HepG2 (cell line): Measurements from ENCODE around the gene CYP4A11. TPM values are rescaled to one million over a fixed set of nuclear protein-coding genes. Genes with fewer than 3 reads are reported as not detected.

Experiments used
- ATAC-seq: fragments of 200-7000 bp; cut with Tn5 transposase; 3 replicates; pipeline ENCODE4 v1.9.1; 2020; ENCODE audit warnings: mild to moderate bottlenecking, moderate library complexity
- BruUV-seq: library from RNA; stranded (reverse); fragments of 400-500 nt; replicated peaks from 2 replicates; lab custom pipeline; 2021; lab: Mats Ljungman, UMichigan
- CTCF ChIA-PET: fragments of 300-600 bp; formaldehyde crosslinking; extraction: SDS; loops from one replicate; lab custom pipeline; 2021; ENCODE audit warnings: low total read pairs, inconsistent platforms, low intra/inter-chr PET ratio; lab: Yijun Ruan, JAX
- POLR2A ChIA-PET: fragments of 350-600 bp; sonication (Branson Sonifier 250); formaldehyde crosslinking; loops from one replicate; lab custom pipeline; 2020; ENCODE audit warnings: antibody characterized with exemption, inconsistent platforms; lab: Yijun Ruan, JAX
- DNase-seq: peaks from one replicate; pipeline ENCODE4 v3.0.0-alpha.2; 2015; ENCODE audit warnings: low spot score
- FAIRE-seq: peaks from 3 replicates; lab custom pipeline; 2011; peaks lifted over from hg19 to GRCh38; lab: Jason Lieb, UNC
- H2AFZ ChIP-seq: one replicate; pipeline ENCODE4 v1.6.1; 2011; ENCODE audit warnings: low read length, inconsistent platforms
- H3K27ac ChIP-seq: fragments of 300-600 bp; 3 replicates; pipeline ENCODE4 v1.8.0; 2011; ENCODE audit warnings: mixed run types, mild to moderate bottlenecking, mixed read lengths, low read length, inconsistent platforms; ENCODE audit not compliant: insufficient read depth; ENCODE audit errors: extremely low read length
- H3K27me3 ChIP-seq, 2 experiments: fragments of 200-600 bp in 1 of 2; 2 replicates in 1 of 2; 3 replicates in 1 of 2; pipeline versions ENCODE4 v1.6.0 to v1.8.0; 2011; ENCODE audit warnings: low read length in 2 of 2, mild to moderate bottlenecking in 2 of 2, moderate library complexity in 2 of 2, inconsistent platforms in 1 of 2; ENCODE audit not compliant: insufficient read depth in 2 of 2, control insufficient read depth in 1 of 2
- H3K36me3 ChIP-seq, 2 experiments: fragments of 200-600 bp in 1 of 2; replicated peaks in 1 of 2; 2 replicates in 1 of 2; 3 replicates in 1 of 2; pipeline versions ENCODE4 v1.5.1 to v1.8.0; 2011; ENCODE audit warnings: low read length in 2 of 2, inconsistent platforms in 1 of 2; ENCODE audit not compliant: insufficient read depth in 2 of 2, control insufficient read depth in 1 of 2
- H3K4me1 ChIP-seq: 2 replicates; pipeline ENCODE4 v1.5.1; 2012; ENCODE audit warnings: low read length, inconsistent platforms; ENCODE audit not compliant: insufficient read depth
- H3K4me2 ChIP-seq: 2 replicates; pipeline ENCODE4 v1.6.0; 2011; ENCODE audit warnings: low read depth, low read length, inconsistent platforms
- H3K4me3 ChIP-seq, 3 experiments: fragments of 200-600 bp in 1 of 3; sonication (generic), shearing (Covaris generic) in 1 of 3; replicated peaks in 1 of 3; 2 replicates each; pipeline ENCODE4 v1.5.1; 2011 to 2016; ENCODE audit warnings: low read length in 3 of 3, inconsistent platforms in 2 of 3, low read depth in 2 of 3, mild to moderate bottlenecking in 2 of 3, control low read depth in 1 of 3, mixed read lengths in 1 of 3; ENCODE audit not compliant: insufficient read depth in 1 of 3
- H3K79me2 ChIP-seq: one replicate; pipeline ENCODE4 v1.6.1; 2011; ENCODE audit warnings: low read length, inconsistent platforms; ENCODE audit not compliant: insufficient read depth
- H3K9ac ChIP-seq: 2 replicates; pipeline ENCODE4 v1.6.0; 2011; ENCODE audit warnings: mild to moderate bottlenecking, low read depth, low read length, inconsistent platforms; ENCODE audit not compliant: insufficient read depth
- H3K9me3 ChIP-seq: 2 replicates; pipeline ENCODE4 v1.5.1; 2012; ENCODE audit warnings: mild to moderate bottlenecking, low read length
- H4K20me1 ChIP-seq: 2 replicates; pipeline ENCODE4 v1.6.0; 2011; ENCODE audit warnings: inconsistent platforms, mild to moderate bottlenecking, low read length, moderate library complexity; ENCODE audit not compliant: insufficient read depth
- NKX3-1 ChIP-seq: sonication (generic); formaldehyde crosslinking; IDR thresholded peaks from 2 replicates; pipeline ENCODE4 v1.5.0; 2020; ENCODE audit warnings: missing genetic modification reagents
- RAD51 ChIP-seq: fragments of 450-650 bp; IDR thresholded peaks from 2 replicates; pipeline ENCODE4 v1.6.1; 2016; ENCODE audit warnings: borderline replicate concordance
- SRY ChIP-seq: sonication (generic); formaldehyde crosslinking; IDR thresholded peaks from 2 replicates; pipeline ENCODE4 v1.8.0; 2022; ENCODE audit warnings: mild to moderate bottlenecking, missing genetic modification reagents
- U2AF1 ChIP-seq: fragments of 200-400 bp; formaldehyde crosslinking; optimal IDR thresholded peaks from 2 replicates; pipeline ENCODE3; 2017; ENCODE audit warnings: mild to moderate bottlenecking, low read depth, low read length
- ZNF17 ChIP-seq: sonication (generic); formaldehyde crosslinking; IDR thresholded peaks from 2 replicates; pipeline ENCODE4 v1.5.0; 2020; ENCODE audit warnings: mild to moderate bottlenecking, missing genetic modification reagents
- ZNF230 ChIP-seq: sonication (generic); formaldehyde crosslinking; IDR thresholded peaks from 2 replicates; pipeline ENCODE4 v1.4.0; 2020; ENCODE audit warnings: mild to moderate bottlenecking, missing genetic modification reagents
- ZNF329 ChIP-seq: sonication (generic); formaldehyde crosslinking; IDR thresholded peaks from 2 replicates; pipeline ENCODE4 v1.9.0; 2021; ENCODE audit warnings: low read depth, mild to moderate bottlenecking, missing genetic modification reagents
- ZNF460 ChIP-seq: sonication (generic); formaldehyde crosslinking; IDR thresholded peaks from 2 replicates; pipeline ENCODE4 v1.5.1; 2020; ENCODE audit warnings: missing genetic modification reagents, mild to moderate bottlenecking, borderline replicate concordance
- WGBS: methylation state at CpG from one replicate; pipeline ENCODE4 v1.1.6; 2017; ENCODE audit warnings: low lambda C conversion rate; 5-methylcytosine and 5-hydroxymethylcytosine counted together
- in situ Hi-C: cut with HindIII; loops from 2 replicates; pipeline ENCODE4 v1.10.0; 2017; ENCODE audit warnings: low pct_unique_long_range_greater_than_20kb; ENCODE audit not compliant: extremely low pct_ligation_motif_present
- intact Hi-C: fragments of 100-400 bp; cut with micrococcal nuclease; formaldehyde crosslinking; loops from one replicate; pipeline ENCODE4 v1.10.0; 2022; ENCODE audit not compliant: unreplicated experiment
- polyA plus RNA-seq, 8 experiments: library from polyadenylated mRNA; depleted of rRNA in 3 of 8; stranded (reverse) in 7 of 8; unstranded in 1 of 8; fragments of >200 nt; fragmentation: Illumina TruSeq in 4 of 8; extraction: Trizol in 4 of 8; gene quantifications; 2 replicates each; pipeline versions ENCODE4 v1.2.1 to v1.2.3, GENCODE V29; 2011 to 2016; ENCODE audit warnings: low read depth in 4 of 8, missing spikeins in 1 of 8, mixed read lengths in 1 of 8; ENCODE audit not compliant: insufficient read depth in 1 of 8
- total RNA-seq, 5 experiments: library from RNA; depleted of rRNA; stranded (reverse); fragments of >200 nt; fragmentation: Illumina TruSeq; extraction: Trizol; gene quantifications; 2 replicates each; pipeline ENCODE4 v1.2.3, GENCODE V29; 2016; ENCODE audit warnings: low read depth in 1 of 5
- TF ChIP-seq, protein P1 (sequence below): sonication (generic); formaldehyde crosslinking; IDR thresholded peaks from 2 replicates; pipeline ENCODE4 v1.5.0; 2020; ENCODE audit warnings: mild to moderate bottlenecking, missing genetic modification reagents
- TF ChIP-seq, protein P2 (sequence below): sonication (generic); formaldehyde crosslinking; IDR thresholded peaks from 2 replicates; pipeline ENCODE4; 2020; ENCODE audit warnings: missing genetic modification reagents, mild to moderate bottlenecking, borderline replicate concordance
- TF ChIP-seq, protein P3 (sequence below): conservative IDR thresholded peaks from 2 replicates; pipeline ENCODE4 v1.6.1; 2018; ENCODE audit warnings: missing genetic modification reagents
- TF ChIP-seq, protein P4 (sequence below): sonication (generic); formaldehyde crosslinking; IDR thresholded peaks from 2 replicates; pipeline ENCODE4 v1.4.0; 2020; ENCODE audit warnings: mild to moderate bottlenecking, missing genetic modification reagents
- TF ChIP-seq, protein P5 (sequence below): sonication (generic); formaldehyde crosslinking; IDR thresholded peaks from 2 replicates; pipeline ENCODE4 v1.5.0; 2020; ENCODE audit warnings: missing genetic modification reagents

Gene CYP4A11
- total and polyA plus RNA-seq, 2 of the 13 experiments (the other 11 are each of a cell fraction or from before 2014, with no cell fraction given), result not detected

DNA sequence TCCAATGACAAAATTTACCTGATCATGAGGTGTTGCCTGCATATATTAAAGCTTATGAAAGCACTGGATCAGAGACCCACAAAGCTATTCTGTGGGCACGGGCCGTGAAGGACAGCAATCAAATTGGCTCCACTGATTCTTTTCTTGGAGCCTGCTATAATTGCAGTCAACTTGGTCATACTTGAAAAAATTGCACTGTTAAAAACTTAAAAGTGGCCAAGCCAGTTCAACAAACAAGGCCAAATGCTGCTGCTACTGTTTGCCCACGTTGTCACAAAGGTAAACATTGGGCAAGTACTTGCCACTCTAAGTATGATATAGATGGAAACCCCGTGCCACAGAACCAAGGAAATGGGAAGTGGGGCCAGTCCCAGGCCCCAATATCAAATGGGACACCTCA, 37.8 kb downstream of the CYP4A11 start:
- H3K4me1 ChIP-seq, result no peaks in the 10 kb centered on the region
- no peak overlapping the region for H3K27ac ChIP-seq
- H3K9ac ChIP-seq, result no peak overlapping the region
- POLR2A ChIA-PET, result no interaction called here
- H3K9me3 ChIP-seq, result no peaks in the 10 kb centered on the region
- H2AFZ ChIP-seq, result no peak overlapping the region
- no peaks in the 10 kb centered on the region for H3K36me3 ChIP-seq
- FAIRE-seq (no peak), ATAC-seq (no peak)
- 0% methylated on average over 4 of the region's 4 CpGs for WGBS
- intact Hi-C loops, result no loop called here
- no peak for TF ChIP-seq ZNF230 (CRISPR knock-in tag)
- TF ChIP-seq, protein P1, sequence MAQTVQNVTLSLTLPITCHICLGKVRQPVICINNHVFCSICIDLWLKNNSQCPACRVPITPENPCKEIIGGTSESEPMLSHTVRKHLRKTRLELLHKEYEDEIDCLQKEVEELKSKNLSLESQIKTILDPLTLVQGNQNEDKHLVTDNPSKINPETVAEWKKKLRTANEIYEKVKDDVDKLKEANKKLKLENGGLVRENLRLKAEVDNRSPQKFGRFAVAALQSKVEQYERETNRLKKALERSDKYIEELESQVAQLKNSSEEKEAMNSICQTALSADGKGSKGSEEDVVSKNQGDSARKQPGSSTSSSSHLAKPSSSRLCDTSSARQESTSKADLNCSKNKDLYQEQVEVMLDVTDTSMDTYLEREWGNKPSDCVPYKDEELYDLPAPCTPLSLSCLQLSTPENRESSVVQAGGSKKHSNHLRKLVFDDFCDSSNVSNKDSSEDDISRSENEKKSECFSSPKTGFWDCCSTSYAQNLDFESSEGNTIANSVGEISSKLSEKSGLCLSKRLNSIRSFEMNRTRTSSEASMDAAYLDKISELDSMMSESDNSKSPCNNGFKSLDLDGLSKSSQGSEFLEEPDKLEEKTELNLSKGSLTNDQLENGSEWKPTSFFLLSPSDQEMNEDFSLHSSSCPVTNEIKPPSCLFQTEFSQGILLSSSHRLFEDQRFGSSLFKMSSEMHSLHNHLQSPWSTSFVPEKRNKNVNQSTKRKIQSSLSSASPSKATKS, result no peak
- TF ChIP-seq ZNF17, result no peak
- TF ChIP-seq, protein P2, sequence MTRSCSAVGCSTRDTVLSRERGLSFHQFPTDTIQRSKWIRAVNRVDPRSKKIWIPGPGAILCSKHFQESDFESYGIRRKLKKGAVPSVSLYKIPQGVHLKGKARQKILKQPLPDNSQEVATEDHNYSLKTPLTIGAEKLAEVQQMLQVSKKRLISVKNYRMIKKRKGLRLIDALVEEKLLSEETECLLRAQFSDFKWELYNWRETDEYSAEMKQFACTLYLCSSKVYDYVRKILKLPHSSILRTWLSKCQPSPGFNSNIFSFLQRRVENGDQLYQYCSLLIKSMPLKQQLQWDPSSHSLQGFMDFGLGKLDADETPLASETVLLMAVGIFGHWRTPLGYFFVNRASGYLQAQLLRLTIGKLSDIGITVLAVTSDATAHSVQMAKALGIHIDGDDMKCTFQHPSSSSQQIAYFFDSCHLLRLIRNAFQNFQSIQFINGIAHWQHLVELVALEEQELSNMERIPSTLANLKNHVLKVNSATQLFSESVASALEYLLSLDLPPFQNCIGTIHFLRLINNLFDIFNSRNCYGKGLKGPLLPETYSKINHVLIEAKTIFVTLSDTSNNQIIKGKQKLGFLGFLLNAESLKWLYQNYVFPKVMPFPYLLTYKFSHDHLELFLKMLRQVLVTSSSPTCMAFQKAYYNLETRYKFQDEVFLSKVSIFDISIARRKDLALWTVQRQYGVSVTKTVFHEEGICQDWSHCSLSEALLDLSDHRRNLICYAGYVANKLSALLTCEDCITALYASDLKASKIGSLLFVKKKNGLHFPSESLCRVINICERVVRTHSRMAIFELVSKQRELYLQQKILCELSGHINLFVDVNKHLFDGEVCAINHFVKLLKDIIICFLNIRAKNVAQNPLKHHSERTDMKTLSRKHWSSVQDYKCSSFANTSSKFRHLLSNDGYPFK (CRISPR knock-in tag), result no peak
- TF ChIP-seq, protein P3, sequence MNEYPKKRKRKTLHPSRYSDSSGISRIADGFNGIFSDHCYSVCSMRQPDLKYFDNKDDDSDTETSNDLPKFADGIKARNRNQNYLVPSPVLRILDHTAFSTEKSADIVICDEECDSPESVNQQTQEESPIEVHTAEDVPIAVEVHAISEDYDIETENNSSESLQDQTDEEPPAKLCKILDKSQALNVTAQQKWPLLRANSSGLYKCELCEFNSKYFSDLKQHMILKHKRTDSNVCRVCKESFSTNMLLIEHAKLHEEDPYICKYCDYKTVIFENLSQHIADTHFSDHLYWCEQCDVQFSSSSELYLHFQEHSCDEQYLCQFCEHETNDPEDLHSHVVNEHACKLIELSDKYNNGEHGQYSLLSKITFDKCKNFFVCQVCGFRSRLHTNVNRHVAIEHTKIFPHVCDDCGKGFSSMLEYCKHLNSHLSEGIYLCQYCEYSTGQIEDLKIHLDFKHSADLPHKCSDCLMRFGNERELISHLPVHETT, result no peak
- TF ChIP-seq NKX3-1, result no peak
- no peak for TF ChIP-seq RAD51
- no peak for TF ChIP-seq SRY
- TF ChIP-seq ZNF460 (CRISPR knock-in tag), result no peak
- no peak for TF ChIP-seq U2AF1
- TF ChIP-seq, protein P4, sequence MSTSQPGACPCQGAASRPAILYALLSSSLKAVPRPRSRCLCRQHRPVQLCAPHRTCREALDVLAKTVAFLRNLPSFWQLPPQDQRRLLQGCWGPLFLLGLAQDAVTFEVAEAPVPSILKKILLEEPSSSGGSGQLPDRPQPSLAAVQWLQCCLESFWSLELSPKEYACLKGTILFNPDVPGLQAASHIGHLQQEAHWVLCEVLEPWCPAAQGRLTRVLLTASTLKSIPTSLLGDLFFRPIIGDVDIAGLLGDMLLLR (CRISPR knock-in tag), result no peak
- no peak for TF ChIP-seq ZNF329
- TF ChIP-seq, protein P5, sequence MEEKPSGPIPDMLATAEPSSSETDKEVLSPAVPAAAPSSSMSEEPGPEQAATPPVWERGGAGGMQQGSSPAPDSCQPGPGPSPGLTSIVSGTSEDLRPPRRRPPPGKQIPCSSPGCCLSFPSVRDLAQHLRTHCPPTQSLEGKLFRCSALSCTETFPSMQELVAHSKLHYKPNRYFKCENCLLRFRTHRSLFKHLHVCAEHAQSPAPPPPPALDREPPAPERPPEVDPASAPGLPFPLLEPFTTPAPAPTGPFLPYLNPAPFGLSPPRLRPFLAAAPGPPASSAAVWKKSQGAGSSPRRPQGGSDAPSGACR (CRISPR knock-in tag), result no peak
- TF ChIP-seq, all 625 proteins: peak for 0
- Histone ChIP-seq H4K20me1 (no peaks in the 10 kb centered on the region), H3K79me2 (no peaks in the 10 kb centered on the region), H3K27me3 (no peaks in the 10 kb centered on the region), H3K4me2 (no peak overlapping the region), H3K4me3 (no peak overlapping the region)
- CTCF ChIA-PET, result no interaction called here
- DNase-seq, result no peak
- no TSS peak for BruUV-seq
- in situ Hi-C loops, result no loop called here
